Measurements from ENCODE around the gene SYT17.

The SYT17 gene

GRCh38 chr16:19299565-19299964 lies 131.5 kb downstream of the SYT17 start:
- Histone ChIP-seq H3K27ac (ENCODE audit: low read depth, low read length, poor library complexity, severe bottlenecking) (no peak overlapping the region), H3F3A (ENCODE audit: insufficient read depth, low read length) (no peaks in the 10 kb centered on the region), H3K9me3 (ENCODE audit: low read length) (no peaks in the 10 kb centered on the region), H4K20me1 (ENCODE audit: insufficient read depth, low read length) (no peaks in the 10 kb centered on the region), H3K9ac (ENCODE audit: low read length) (no peak overlapping the region), H3K27me3 (ENCODE audit: insufficient read depth, low read length) (no peaks in the 10 kb centered on the region; the same call in 1 of the 2 replicates), H2AFZ (ENCODE audit: low read length) (no peak overlapping the region), H3K4me3 (ENCODE audit: low read depth, low read length, poor library complexity, severe bottlenecking) (no peak overlapping the region), H3K4me1 (ENCODE audit: insufficient read depth, low read length, severe bottlenecking) (no peaks in the 10 kb centered on the region), H3K79me2 (ENCODE audit: insufficient read depth, low read length) (no peaks in the 10 kb centered on the region), H3K4me2 (ENCODE audit: low read length) (no peak overlapping the region), H3K36me3 (ENCODE audit: insufficient read depth, low read length) (no peaks in the 10 kb centered on the region), H3K9me2 (ENCODE audit: low read depth, low read length) (no peaks in the 10 kb centered on the region)
- no peak for TF ChIP-seq CTCF (IDR thresholded peaks at IDR 0.05; ENCODE audit: low read length)
- no peak for TF ChIP-seq EZH2 (IDR thresholded peaks at IDR 0.05; ENCODE audit: borderline replicate concordance, low read length)

- Histone ChIP-seq H3K4me1 (ENCODE audit: insufficient read depth, low read length, severe bottlenecking) (no peaks in the 10 kb centered on the region), H3K36me3 (ENCODE audit: insufficient read depth, low read length) (no peaks in the 10 kb centered on the region), H3K9me3 (ENCODE audit: low read length) (no peaks in the 10 kb centered on the region), H3K9me2 (ENCODE audit: low read depth, low read length) (no peaks in the 10 kb centered on the region), H3K79me2 (ENCODE audit: insufficient read depth, low read length) (no peaks in the 10 kb centered on the region), H4K20me1 (ENCODE audit: insufficient read depth, low read length) (no peaks in the 10 kb centered on the region), H3K27me3 (ENCODE audit: insufficient read depth, low read length) (no peaks in the 10 kb centered on the region; the same call in 1 of the 2 replicates), H3K9ac (ENCODE audit: low read length) (no peak overlapping the region), H3K27ac (ENCODE audit: low read depth, low read length, poor library complexity, severe bottlenecking) (no peak overlapping the region), H3F3A (ENCODE audit: insufficient read depth, low read length) (no peaks in the 10 kb centered on the region), H2AFZ (ENCODE audit: low read length) (no peak overlapping the region), H3K4me3 (ENCODE audit: low read depth, low read length, poor library complexity, severe bottlenecking) (no peak overlapping the region), H3K4me2 (ENCODE audit: low read length) (no peak overlapping the region)
- TF ChIP-seq CTCF (IDR thresholded peaks at IDR 0.05; ENCODE audit: low read length): no peak
- no peak for TF ChIP-seq EZH2 (IDR thresholded peaks at IDR 0.05; ENCODE audit: borderline replicate concordance, low read length)
Observed at GRCh38 chr16:19301931-19302330, 133.9 kb downstream of the SYT17 start.

- no peaks in the 10 kb centered on the region for H4K20me1 ChIP-seq (ENCODE audit: insufficient read depth, low read length)
- no peaks in the 10 kb centered on the region for H3K9me2 ChIP-seq (ENCODE audit: low read depth, low read length)
- H3K36me3 ChIP-seq (ENCODE audit: insufficient read depth, low read length): no peaks in the 10 kb centered on the region
- H3K9me3 ChIP-seq (ENCODE audit: low read length): no peaks in the 10 kb centered on the region
- TF ChIP-seq CTCF (IDR thresholded peaks at IDR 0.05; ENCODE audit: low read length) (no peak), EZH2 (IDR thresholded peaks at IDR 0.05; ENCODE audit: borderline replicate concordance, low read length) (no peak)
- H2AFZ ChIP-seq (ENCODE audit: low read length): no peak overlapping the region
- H3K9ac ChIP-seq (ENCODE audit: low read length): no peak overlapping the region
- no peaks in the 10 kb centered on the region for H3F3A ChIP-seq (ENCODE audit: insufficient read depth, low read length)
- no peak overlapping the region for H3K4me2 ChIP-seq (ENCODE audit: low read length)
- no peak overlapping the region for H3K4me3 ChIP-seq (ENCODE audit: low read depth, low read length, poor library complexity, severe bottlenecking)
- H3K27me3 ChIP-seq (ENCODE audit: insufficient read depth, low read length): no peaks in the 10 kb centered on the region
- H3K79me2 ChIP-seq (ENCODE audit: insufficient read depth, low read length): no peaks in the 10 kb centered on the region
- no peak overlapping the region for H3K27ac ChIP-seq (ENCODE audit: low read depth, low read length, poor library complexity, severe bottlenecking)
- H3K4me1 ChIP-seq (ENCODE audit: insufficient read depth, low read length, severe bottlenecking): no peaks in the 10 kb centered on the region
Observed at GRCh38 chr16:19304750-19305149, 136.7 kb downstream of the SYT17 start.

Measured in OCI-LY1 (cell line).